ENCODE measurements around the gene SPACA4.
A peak's percentile ranks its signal among the peaks of the same experiment; 100 is the strongest.
"Not testable (repeated sequence)": the region's sequence is repeated elsewhere in the genome, so short reads cannot be mapped to it uniquely, and the experiment has no call there.

Gene SPACA4

GRCh38 chr19:48619692-48620585 is 13.4 kb downstream of the SPACA4 start:
- DNase-seq: no peak

- DNase-seq: no peak
Measured at GRCh38 chr19:48623556-48624066, 17.1 kb downstream of the SPACA4 start.

- DNase-seq: no peak
Measured at GRCh38 chr19:48624067-48624594, 17.6 kb downstream of the SPACA4 start.

- DNase-seq: no peak
Measured at GRCh38 chr19:48624791-48625723, 18.5 kb downstream of the SPACA4 start.

GRCh38 chr19:48625891-48626327 is 19.4 kb downstream of the SPACA4 start:
- DNase-seq: no peak

GRCh38 chr19:48627201-48627864 is 20.8 kb downstream of the SPACA4 start:
- no peak for DNase-seq

GRCh38 chr19:48627865-48628314 is 21.3 kb downstream of the SPACA4 start:
- no peak for DNase-seq

- no peak for DNase-seq
Measured at GRCh38 chr19:48628486-48629296, 22.1 kb downstream of the SPACA4 start.

GRCh38 chr19:48629297-48629598 is 22.7 kb downstream of the SPACA4 start:
- no peak for DNase-seq

GRCh38 chr19:48629599-48630295 is 23.2 kb downstream of the SPACA4 start:
- no peak for DNase-seq

- no peak for DNase-seq
Measured at GRCh38 chr19:48630296-48631063, 23.9 kb downstream of the SPACA4 start.

GRCh38 chr19:48631225-48631624 is 24.7 kb downstream of the SPACA4 start:
- no peak for DNase-seq

- DNase-seq: not testable (repeated sequence)
Measured at GRCh38 chr19:48632286-48632685, 25.7 kb downstream of the SPACA4 start.

GRCh38 chr19:48632692-48633147 is 26.2 kb downstream of the SPACA4 start:
- DNase-seq: no peak

GRCh38 chr19:48633148-48634035 is 26.9 kb downstream of the SPACA4 start:
- DNase-seq: no peak

GRCh38 chr19:48634036-48634342 is 27.4 kb downstream of the SPACA4 start:
- DNase-seq: no peak

GRCh38 chr19:48634424-48635262 is 28.1 kb downstream of the SPACA4 start:
- peak; percentile 36 for DNase-seq

- no peak for DNase-seq
Measured at GRCh38 chr19:48635263-48635965, 28.9 kb downstream of the SPACA4 start.

All from SIG-M5 (cell line).